Measurements from ENCODE around the gene MPND.

MPND gene

GRCh38 chr19:4343370-4344307 is at the start of gene MPND:
Gene MPND (plus strand): TSS chr19:4343562. CDS start chr19:4343594, 32 bp downstream.
- peak; percentile 95 for DNase-seq

GRCh38 chr19:4294389-4294788 is 49.0 kb upstream of the MPND start:
- DNase-seq: no peak

GRCh38 chr19:4295972-4296771 is 47.2 kb upstream of the MPND start:
- no peak for DNase-seq

- DNase-seq: peak; percentile 46
Measured at GRCh38 chr19:4297901-4298809, 45.2 kb upstream of the MPND start.

GRCh38 chr19:4298810-4299550 is 44.4 kb upstream of the MPND start:
- DNase-seq: peak; percentile 26

GRCh38 chr19:4300589-4300988 is 42.8 kb upstream of the MPND start:
- no peak for DNase-seq

- DNase-seq: no peak
Measured at GRCh38 chr19:4301590-4302242, 41.6 kb upstream of the MPND start.

- no peak for DNase-seq
Measured at GRCh38 chr19:4302243-4302640, 41.1 kb upstream of the MPND start, which contains the start of gene TMIGD2. Gene TMIGD2 (minus strand): TSS chr19:4302389. CDS start chr19:4302385, 4 bp downstream.

GRCh38 chr19:4303819-4304537 is 39.4 kb upstream of the MPND start:
- no peak for DNase-seq

GRCh38 chr19:4304538-4305256 is 38.7 kb upstream of the MPND start, which contains the start of gene FSD1:
Gene FSD1 (plus strand): TSS chr19:4304598. CDS start chr19:4304747, 149 bp downstream.
- peak; percentile 86 for DNase-seq

GRCh38 chr19:4305257-4305612 is 38.1 kb upstream of the MPND start:
- DNase-seq: no peak

- no peak for DNase-seq
Measured at GRCh38 chr19:4305659-4306058, 37.7 kb upstream of the MPND start.

- DNase-seq: peak; percentile 8
Measured at GRCh38 chr19:4310247-4311121, 32.9 kb upstream of the MPND start.

GRCh38 chr19:4313847-4314490 is 29.4 kb upstream of the MPND start:
- DNase-seq: no peak

GRCh38 chr19:4316956-4317355 is 26.4 kb upstream of the MPND start:
- DNase-seq: no peak

- DNase-seq: no peak
Measured at GRCh38 chr19:4318460-4318859, 24.9 kb upstream of the MPND start.

GRCh38 chr19:4319067-4319718 is 24.2 kb upstream of the MPND start:
- no peak for DNase-seq

GRCh38 chr19:4320419-4320818 is 22.9 kb upstream of the MPND start:
- DNase-seq: no peak

Data from activated CD4-positive, alpha-beta T cell treated with anti-CD3 and anti-CD28 coated beads, Interleukin-10, Interleukin-2, amounts not matched to agents 100 ng/mL and 50 ng/mL, durations not matched to agents 16 hours and 8 hours (primary cell).